EH (cell line): ENCODE measurements around the gene SST.
"Not testable (repeated sequence)": the region's sequence is repeated elsewhere in the genome, so short reads cannot be mapped to it uniquely, and the experiment has no call there.

Experiments
- DNase-seq: peaks from one replicate; pipeline ENCODE4 v3.0.0-alpha.2; 2015; ENCODE audit warnings: low read depth

Gene SST

DNA sequence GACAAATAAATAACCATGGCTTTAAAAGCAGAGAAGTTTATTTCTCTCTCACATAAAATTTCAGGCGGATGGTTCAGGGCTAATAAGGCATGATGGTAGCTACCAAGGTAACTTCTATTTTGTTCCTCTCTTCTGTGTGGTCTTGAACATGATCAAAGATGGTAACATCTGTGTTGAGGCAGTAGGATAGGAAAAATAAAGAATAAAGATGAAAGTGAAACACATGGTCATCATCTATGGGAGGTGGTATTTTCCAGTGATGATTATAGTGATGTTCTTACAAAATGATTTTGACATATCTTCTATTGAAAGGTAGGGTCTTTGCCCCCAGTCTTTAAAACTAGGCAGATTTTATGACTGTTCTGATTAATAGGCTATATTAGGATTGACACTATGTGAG is 14.2 kb upstream of the SST start:
- no peak for DNase-seq

DNA sequence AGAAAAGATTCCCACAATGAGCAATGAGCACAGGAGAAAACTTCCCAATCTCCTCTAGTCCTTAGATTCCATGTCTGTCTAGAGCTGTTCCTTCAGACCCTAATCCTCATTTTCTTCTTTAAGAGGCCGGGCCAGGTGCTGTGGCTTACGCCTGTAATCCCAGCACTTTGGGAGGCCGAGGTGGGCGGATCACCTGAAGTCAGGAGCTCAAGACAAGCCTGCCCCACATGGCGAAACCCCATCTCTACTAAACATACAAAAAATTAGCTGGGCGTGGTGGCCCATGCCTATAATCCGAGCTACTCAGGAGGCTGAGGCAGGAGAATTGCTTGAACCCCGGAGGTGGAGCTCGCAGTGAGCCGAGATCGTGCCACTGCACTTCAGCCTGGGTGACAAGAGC is 11.6 kb upstream of the SST start:
- DNase-seq: not testable (repeated sequence)

DNA sequence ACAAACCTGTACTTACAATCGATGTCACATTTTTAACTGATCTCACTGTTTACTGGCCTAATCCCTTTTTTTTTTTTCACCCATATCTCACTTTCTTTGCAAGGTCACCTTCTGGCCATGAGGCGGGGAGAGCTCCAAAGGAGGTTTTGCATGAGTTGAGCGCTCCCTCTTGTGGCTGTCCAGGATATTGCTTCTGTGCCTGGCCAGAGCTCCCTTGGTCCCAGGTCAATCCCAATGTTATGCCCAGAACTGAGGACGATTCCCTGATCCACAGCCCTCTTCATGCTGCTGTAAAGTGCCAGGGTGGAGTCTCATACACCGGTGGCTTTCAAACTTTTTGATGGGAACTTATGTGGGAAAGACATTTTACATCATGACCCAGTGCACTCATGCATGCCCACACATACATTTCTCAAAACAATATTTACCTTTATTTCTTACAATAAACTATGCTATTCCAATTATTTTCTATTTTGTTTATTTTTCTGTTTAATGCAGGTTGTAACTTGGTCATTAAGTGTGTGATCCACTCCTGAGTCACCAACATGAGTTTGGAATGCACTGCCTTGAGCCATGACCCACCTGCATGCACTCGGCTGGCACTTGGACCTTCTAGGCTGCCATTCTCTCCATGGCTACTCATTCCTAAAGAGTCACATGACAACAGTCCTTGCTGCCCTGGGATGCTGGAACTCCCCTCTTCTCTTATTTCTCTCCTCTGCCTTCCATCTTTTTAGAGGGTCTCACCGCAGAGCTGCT is 9.6 kb upstream of the SST start:
- peak; percentile 79 for DNase-seq

DNA sequence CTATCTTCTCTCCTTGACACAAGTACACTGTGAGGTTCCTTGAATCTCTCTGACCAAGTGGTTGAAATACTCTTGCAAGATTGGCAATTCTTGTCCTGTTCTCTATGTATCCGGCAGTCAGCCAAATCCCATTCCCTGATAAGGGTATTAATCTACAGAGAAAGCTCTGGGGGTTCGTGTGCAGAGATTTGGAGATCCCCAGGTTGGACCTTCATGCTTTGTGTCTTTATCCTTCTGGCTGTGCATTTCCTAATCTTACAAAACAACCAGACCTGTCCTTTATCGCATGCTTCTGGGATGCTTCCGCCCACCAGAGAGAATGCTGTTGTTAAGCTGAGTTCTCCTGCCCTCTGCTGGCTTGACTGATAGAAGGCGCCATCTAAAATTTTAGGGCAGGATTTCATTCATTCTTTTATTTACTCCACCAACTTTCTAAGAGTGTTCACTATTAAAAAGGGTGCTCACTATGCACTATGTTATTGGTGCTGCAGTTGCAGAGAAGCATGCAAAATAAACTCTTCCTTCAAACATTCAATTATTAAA is 8.6 kb upstream of the SST start:
- DNase-seq: peak; percentile 76

DNA sequence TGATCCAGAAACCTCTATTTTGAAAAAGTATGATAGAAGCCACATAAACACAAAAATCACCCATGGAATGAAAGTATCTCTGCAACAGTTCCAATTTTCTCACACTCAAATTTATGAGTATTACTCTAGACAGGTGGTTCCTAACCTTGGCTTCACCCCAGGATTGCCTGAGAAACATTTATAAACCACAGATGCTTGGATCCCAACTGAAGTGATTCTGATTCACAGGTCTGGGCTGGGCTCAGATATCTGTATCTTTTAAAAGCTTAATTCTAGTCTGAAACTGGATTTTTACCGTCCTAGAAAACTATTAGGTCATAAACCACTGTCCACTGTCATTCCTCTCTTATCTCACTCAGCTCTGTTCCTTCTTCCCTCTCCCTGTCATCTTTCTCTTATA is 7.4 kb upstream of the SST start:
- peak; percentile 22 for DNase-seq

DNA sequence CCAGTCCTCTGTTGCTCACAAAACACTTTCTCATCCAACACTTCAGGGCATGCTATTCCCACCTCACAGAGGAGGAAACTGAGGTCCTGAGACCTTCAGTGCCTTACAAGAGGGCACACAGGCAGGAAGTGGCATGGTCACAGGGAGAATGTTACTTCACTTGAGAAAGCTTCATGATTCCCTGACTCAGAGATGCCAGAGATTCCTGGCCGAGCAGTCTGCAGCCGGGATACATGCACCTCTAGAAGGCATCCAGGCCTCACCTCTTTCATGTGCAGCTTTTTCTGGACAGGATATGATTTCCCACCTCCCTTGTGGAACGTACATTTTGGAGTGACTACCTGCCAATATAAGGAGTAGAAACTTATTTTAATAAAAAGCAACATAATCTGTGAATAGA is 2.8 kb upstream of the SST start:
- DNase-seq: peak; percentile 45

DNA sequence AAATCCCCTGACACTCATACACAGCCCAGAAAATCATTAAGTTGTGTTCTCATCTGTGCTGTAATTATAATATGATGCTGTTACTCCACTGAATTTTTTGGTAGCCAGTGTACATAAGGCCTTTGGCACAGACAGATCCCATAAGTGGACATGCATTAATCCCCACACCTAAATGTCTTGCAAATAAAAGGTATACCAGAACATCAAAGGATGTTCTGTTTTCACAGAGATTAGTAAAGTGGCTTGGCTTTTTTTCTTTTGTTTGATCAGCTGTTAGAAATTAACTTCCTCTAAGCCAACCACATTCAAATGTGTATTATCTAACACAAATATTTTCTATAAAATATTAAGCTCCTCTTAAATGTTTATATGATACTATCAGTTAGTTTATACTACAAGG is 2.7 kb downstream of the SST start:
- no peak for DNase-seq

DNA sequence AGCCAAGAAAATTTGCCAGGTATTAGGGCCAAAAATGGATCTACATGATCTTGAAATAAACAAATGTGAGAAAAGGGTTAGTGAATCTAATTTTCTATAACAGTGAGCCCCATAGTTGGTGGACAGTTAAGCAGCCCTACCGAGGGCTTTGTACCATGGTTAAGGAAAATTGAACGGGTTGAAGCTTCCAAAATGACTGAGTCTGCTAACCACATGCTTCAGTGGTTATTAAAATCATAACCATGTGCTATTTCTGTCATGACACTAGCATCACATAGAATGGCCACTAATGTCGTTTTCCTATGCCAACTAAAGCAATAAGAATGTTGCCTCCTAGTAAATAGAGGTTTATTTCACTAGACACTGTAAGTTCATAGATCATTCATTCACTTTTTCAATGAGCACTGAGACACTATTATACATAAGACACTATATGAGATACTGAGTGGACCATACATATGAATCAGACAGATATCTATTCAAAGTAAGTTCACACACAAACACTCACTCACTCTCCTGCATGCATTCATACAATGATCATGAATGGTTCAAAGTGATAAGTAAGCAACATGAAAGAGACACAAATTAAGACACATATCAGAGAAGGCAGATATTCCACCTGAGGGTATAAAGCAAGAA is 4.3 kb downstream of the SST start:
- DNase-seq: no peak

DNA sequence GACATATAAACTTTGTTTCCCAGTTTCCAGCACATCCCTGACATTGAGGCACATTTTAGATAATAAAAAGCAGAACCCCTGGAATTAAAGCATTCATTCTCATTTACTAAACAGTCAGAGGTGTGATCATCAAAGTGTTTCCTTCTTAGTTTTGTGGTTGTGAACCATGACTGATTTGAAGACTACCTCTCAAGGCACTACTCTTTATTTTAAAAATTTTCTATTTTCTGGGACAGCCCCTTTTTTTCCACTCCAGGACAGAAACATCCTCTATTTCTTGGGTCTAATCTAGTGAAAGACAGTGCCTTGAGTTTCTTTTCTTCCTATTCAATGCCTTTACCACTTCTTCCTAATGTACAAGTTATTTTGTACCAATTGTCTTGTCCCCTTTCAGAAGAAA is 5.2 kb downstream of the SST start:
- DNase-seq: no peak

DNA sequence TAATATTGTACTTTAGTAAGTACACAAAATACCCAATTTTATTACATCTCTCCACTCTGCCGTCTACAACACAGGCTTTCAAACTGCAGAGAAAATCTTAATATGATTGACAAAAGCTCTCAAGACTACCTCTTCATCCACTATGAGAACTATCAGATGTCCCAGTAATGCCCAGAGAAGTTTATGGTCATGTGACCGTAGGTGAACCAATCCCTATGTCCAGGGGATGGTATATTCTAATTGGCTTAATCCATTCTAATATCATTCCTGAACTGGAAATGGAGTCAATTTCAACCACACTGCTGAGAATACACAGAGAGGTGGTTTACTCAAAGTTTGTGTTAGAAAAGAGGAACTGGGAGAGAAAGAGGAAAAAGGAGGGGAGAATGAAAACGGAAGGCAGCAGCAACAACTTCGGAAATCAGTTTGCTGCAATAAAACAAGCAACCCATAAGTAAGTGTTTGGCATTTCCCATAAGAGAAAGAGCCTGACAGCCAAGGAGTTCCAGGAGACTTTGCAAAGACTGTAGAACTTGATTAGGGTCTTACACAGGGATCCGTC is 7.3 kb downstream of the SST start:
- no peak for DNase-seq

DNA sequence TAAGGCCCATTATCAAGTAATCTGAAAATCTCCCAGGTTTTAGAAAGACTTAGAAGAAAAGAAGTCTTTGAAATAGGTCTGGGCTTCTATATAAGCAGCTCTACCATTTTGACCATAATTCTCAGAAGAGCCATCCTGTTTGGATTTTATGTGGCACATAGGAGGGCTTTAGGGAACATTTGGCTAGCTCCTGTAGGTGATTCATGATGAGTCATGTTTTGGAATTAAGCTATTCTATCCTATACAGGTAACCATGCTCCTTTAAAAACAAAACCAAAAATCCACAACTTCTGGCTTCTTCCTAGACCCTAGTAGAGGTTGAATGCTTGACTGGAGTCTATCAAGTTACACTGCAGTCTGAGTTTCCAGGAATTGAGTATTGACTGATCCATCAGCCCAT is 8.9 kb downstream of the SST start:
- no peak for DNase-seq

DNA sequence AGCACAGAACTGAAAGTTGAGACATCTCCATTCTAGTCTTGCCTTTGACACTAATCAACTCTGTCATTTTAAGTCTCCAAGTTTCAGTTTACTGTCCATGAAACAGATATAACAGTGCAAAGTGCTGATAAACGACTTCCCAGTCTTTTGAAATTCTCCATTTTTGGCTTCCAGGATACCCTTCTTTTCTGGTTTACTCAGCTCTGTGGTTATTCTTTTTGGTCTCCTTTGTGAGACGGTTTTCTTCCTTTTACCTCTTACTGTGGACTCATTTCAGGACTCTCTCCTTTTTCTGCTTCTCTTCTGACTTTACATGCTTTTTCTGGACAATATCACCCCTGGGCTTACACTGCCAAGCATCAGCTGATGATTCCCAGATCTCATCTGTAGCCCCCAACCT is 18.9 kb downstream of the SST start:
- DNase-seq: no peak

DNA sequence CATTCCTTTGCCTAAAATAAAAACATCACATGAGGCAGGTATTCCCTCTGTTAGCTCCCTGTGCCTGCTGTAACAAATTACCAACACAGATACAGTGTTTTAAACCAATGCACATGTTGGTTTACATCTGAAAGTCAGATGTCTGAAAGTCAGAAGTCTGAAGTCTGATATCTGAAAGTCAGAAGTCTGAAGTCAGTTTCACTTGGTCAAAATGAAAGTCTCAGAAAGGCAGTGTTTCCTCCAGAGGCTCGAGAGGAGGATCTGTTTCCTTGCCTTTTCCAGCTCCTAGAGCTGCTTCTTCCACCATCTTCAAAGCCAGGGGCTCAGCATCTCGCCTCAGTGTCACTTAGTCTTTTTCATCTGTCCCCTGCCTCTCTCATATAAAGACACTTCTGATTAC is 22.0 kb downstream of the SST start:
- DNase-seq: no peak

DNA sequence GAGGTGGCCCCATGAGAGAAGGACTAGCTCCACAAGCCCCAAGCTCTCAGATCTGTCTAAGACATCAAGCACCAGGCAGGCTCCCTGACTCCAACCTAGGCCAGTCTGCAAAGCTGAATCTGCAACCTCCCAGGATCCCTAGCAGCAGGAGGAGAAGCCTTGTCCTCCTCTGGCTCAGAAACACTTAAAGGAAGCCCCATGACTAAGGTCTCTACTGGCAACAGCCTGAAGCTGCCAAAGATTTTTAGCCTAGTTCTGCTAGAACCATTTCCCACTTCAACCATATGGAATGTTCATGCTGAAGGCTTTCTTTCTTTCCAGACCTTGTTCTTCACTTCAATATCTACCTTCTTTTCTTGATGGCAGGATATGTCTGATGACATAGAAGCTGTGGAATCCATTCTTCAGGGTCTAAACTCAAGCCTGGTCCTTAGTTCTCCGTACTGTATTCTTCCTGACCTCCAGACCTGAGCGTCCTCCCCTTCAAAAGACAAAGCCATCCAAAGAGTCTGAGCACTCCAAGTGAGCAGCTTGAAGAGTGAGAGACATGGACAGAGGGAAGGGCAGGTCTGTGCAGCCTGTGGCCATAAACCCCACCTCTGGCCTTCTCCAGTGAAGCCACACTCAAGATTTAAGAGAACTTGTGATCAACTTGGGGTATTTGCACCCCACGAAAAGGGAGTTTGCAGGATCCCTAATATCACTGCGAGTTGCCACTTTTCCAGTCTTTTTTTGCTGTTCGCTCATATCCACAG is 23.1 kb downstream of the SST start:
- DNase-seq: peak; percentile 1

DNA sequence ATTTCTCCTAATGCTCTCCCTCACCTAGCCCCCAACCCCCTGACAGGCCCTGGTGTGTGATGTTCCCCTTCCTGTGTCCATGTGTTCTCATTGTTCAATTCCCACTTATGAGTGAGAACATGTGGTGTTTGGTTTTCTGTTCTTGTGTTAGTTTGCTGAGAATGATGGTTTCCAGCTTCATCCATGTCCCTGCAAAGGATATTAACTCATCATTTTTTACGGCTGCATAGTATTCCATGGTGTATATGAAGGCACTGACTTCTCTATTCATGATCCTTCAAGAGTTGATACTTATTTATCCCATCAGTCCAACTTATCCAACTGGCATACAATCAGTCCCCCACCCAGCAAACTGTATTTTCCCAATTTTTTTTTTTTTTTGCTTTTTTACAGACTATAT is 24.8 kb downstream of the SST start:
- not testable (repeated sequence) for DNase-seq

DNA sequence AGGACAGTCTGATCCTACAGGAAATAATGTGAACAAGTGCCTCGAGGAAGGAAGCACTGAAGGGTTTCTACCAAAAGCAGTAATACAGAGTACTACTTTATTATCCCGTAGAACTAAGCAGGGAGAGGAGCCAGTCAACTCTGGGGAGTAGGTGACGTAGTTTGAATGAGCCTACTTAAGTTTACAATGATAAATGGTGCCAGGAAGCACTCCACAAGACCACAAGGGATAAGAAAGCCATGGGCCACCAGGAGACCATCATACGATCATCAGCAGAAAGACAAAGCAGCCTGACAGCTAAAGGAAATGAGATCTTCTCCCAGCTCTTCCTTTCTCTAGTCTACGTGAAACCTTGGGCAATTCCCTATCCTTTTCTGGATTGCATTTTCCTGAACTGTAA is 27.3 kb downstream of the SST start:
- DNase-seq: no peak

DNA sequence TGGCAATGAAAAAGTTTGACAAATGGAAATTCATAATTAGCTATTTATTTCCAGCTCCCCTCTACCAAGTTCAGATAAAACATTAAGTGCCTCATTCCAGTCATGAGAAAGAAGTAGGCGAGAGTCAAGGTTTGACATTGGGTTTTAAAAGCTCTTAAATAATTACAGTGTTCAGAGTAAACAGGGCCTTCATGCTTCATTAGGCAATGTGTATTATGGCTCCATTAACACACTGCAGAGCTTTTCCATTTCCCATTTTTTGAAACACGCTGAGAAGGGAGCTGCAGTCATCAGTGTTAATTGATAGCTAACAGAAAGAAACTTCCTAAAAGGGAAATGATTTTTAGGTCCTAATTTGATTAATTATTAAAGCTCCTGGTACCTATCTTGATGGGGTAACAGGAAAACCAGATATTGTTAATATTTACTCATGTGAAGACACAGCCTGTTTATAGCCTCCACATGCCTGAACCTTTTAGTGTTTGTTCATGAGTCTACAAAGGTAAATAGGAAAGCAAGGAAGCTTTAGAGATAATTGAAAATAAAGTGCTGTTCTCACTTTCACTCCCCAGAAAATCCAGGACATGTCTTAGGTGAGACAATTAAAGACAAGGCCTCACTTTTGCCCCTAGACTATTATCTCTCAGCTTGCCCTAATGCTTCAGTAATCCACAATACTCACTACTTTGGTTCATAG is 28.7 kb downstream of the SST start:
- no peak for DNase-seq

DNA sequence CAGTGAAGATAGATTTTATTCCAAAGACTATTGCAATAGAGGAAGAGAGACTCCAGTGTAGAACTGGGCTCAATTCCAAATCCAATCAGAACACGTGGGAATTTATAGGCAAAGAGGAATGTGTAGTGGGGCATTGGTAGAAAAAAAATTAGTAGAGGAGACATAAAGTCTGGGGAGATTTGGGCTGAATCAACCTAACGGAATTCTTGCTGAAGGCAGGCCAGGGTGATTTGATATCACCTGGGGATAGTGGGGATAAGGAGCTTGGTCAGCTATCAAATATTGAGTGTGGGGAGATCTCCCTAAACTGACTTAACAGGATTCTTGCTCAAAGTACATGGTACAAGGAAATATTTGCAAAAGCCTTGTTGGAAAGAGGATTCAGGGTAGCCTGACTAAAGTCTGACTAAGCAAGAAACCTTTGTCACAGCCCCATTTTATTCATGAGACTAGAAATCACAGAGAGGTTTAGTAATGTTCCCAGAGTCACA is 29.6 kb downstream of the SST start:
- peak; percentile 15 for DNase-seq

DNA sequence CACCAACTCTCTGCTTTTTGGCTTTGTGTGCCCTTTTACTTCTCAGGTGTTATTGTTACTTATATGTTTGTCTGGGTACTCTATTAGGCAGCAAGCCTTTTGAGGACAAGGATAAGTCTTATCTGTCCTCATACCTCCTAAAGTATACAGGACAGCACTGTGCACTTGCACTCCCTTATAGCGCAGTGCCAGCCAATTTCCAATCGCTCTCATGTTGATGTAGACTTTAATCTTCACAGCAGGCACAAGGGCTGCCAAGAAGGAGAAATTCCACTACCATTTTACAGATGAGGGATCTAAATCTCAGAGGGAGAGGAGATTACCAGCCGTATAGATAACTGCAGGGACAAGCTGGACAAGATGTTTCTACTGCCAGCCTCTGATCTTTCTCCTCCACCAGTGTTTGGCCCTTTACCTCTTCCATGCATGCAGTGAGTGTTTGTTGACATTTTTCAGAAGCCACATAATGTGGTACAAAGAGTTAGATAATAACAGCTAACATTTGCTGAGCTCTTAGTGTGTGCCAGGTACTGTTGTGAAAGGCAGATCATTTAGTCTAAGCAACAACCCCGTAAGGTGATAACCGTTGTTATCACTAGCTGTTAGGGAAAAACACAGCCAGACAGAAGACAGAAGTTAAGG is 30.1 kb downstream of the SST start:
- no peak for DNase-seq

DNA sequence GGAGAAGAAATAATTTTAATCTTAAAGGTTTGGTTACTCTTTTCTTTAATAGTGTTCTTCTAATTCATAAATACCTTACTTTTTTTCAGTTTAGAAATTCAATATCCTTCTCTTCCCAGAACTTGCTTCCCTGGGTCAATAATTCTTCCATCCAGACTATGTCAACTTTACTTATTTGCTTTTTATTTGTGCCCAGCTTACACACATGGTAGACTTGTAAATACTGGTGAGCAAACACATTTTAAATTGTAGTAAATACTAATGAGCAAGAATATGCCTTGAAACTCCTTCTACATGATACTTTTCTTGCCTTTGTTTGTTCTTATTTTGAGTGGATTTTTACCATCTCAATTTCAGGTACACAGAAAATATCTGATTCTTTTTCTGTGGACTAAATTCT is 33.7 kb downstream of the SST start:
- no peak for DNase-seq

DNA sequence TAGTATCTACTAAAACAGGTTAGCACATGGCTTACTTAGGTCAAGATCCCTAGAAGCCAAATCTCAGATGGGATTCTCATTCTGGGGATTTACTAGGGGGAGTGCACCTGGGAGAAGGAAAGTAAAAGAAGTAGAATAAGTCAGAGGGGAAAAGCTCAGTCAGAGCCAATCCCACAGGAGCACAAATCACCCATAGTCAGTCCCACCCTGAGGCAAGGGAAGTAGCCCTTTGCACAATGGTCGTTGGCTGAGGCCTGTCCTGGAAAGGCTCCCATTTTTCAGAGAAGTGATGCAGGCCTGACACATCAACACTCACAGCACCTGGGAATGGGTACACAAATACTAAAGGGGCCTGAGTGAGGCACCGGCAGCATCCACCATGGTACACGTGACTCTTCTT is 39.8 kb downstream of the SST start:
- DNase-seq: no peak
